Stimulated activated naive CD8-positive, alpha-beta T cell treated with anti-CD3 and anti-CD28 coated beads, Interleukin-15, amount 100 ng/mL, for 72 hours (primary cell): ENCODE data around the gene ARHGAP10.

Experiments
- ATAC-seq: fragments of 150-1000 bp; cut with Tn5 transposase; 2 replicates; pipeline ENCODE4 v1.10.0; 2021; ENCODE audit warnings: mild to moderate bottlenecking, moderate library complexity
- DNase-seq, 2 donors: peaks; one replicate each; pipeline ENCODE4 v3.0.0; 2021 to 2022
- H3K27ac Mint-ChIP-seq, 2 donors: one replicate each; pipeline ENCODE4 v1.8.0; 2022; ENCODE audit warnings: mild to moderate bottlenecking in 2 of 2, mixed read lengths in 2 of 2, moderate library complexity in 2 of 2
- H3K27me3 Mint-ChIP-seq: one replicate; pipeline ENCODE4 v1.8.0; 2022; ENCODE audit warnings: mixed read lengths
- H3K4me1 Mint-ChIP-seq: one replicate; pipeline ENCODE4 v1.8.0; 2022; ENCODE audit warnings: mild to moderate bottlenecking, mixed read lengths
- H3K4me3 Mint-ChIP-seq, 2 donors: one replicate each; pipeline ENCODE4 v1.8.0; 2022; ENCODE audit warnings: mild to moderate bottlenecking in 2 of 2, mixed read lengths in 2 of 2, moderate library complexity in 1 of 2
- H3K9me3 Mint-ChIP-seq, 2 donors: one replicate each; pipeline ENCODE4 v1.8.0; 2022; ENCODE audit warnings: mixed read lengths in 2 of 2

Gene ARHGAP10

GRCh38 chr4:148090503-148091476, 358.9 kb downstream of the ARHGAP10 start:
- peak; percentile 15 for ATAC-seq
- H3K27me3 Mint-ChIP-seq: no peaks in the 10 kb centered on the region
- H3K4me1 Mint-ChIP-seq: no peaks in the 10 kb centered on the region
- DNase-seq: no peak
- peaks cover 0 to 13% of the 10 kb centered on the region in 2 donors for H3K9me3 Mint-ChIP-seq
- H3K27ac Mint-ChIP-seq: no peak overlapping the region
- no peak overlapping the region for H3K4me3 Mint-ChIP-seq

GRCh38 chr4:148091896-148092295, 360.0 kb downstream of the ARHGAP10 start:
- H3K27me3 Mint-ChIP-seq: no peaks in the 10 kb centered on the region
- DNase-seq: no peak
- H3K4me3 Mint-ChIP-seq: no peak overlapping the region
- no peak overlapping the region for H3K27ac Mint-ChIP-seq
- ATAC-seq: no peak
- peaks cover 0 to 11% of the 10 kb centered on the region in 2 donors for H3K9me3 Mint-ChIP-seq
- peaks cover 4% of the 10 kb centered on the region for H3K4me1 Mint-ChIP-seq

- no peak for ATAC-seq
These were observed 360.6 kb downstream of the ARHGAP10 start for GRCh38 chr4:148092316-148093014.

GRCh38 chr4:148093065-148093464, 361.2 kb downstream of the ARHGAP10 start:
- no peak overlapping the region for H3K27ac Mint-ChIP-seq
- H3K27me3 Mint-ChIP-seq: no peaks in the 10 kb centered on the region
- no peak for DNase-seq
- H3K9me3 Mint-ChIP-seq: no peaks in the 10 kb centered on the region
- no peak for ATAC-seq
- H3K4me1 Mint-ChIP-seq: peaks cover 4% of the 10 kb centered on the region
- no peak overlapping the region for H3K4me3 Mint-ChIP-seq

More at GRCh38 chr4:148092316-148093014, 360.6 kb downstream of the ARHGAP10 start:
- Mint-ChIP-seq H3K4me3 (no peak overlapping the region), H3K27ac (no peak overlapping the region), H3K9me3 (peaks cover 0 to 6% of the 10 kb centered on the region in 2 donors), H3K4me1 (peaks cover 4% of the 10 kb centered on the region), H3K27me3 (no peaks in the 10 kb centered on the region)
- DNase-seq: no peak

- Mint-ChIP-seq H3K27me3 (no peaks in the 10 kb centered on the region), H3K27ac (no peak overlapping the region), H3K9me3 (no peaks in the 10 kb centered on the region), H3K4me3 (no peak overlapping the region), H3K4me1 (peaks cover 4% of the 10 kb centered on the region)
- ATAC-seq: no peak
- no peak for DNase-seq
These were observed 362.3 kb downstream of the ARHGAP10 start for GRCh38 chr4:148094149-148094548.

GRCh38 chr4:148095346-148095923, 363.5 kb downstream of the ARHGAP10 start:
- H3K4me1 Mint-ChIP-seq: peaks cover 4% of the 10 kb centered on the region
- no peaks in the 10 kb centered on the region for H3K27me3 Mint-ChIP-seq
- H3K9me3 Mint-ChIP-seq: no peaks in the 10 kb centered on the region
- H3K27ac Mint-ChIP-seq: no peak overlapping the region
- ATAC-seq: no peak
- no peak overlapping the region for H3K4me3 Mint-ChIP-seq
- DNase-seq: no peak

- Mint-ChIP-seq H3K27me3 (no peaks in the 10 kb centered on the region), H3K9me3 (no peaks in the 10 kb centered on the region), H3K4me3 (no peak overlapping the region), H3K27ac (peak overlapping the region; percentile 4 to 35), H3K4me1 (peaks cover 19% of the 10 kb centered on the region)
- no peak for ATAC-seq
- DNase-seq: no peak
These were observed 365.9 kb downstream of the ARHGAP10 start for GRCh38 chr4:148097801-148098200.

- no peaks in the 10 kb centered on the region for H3K27me3 Mint-ChIP-seq
- H3K27ac Mint-ChIP-seq: peak overlapping the region in 1 of 2 donors; percentile 63
- H3K4me1 Mint-ChIP-seq: peaks cover 27% of the 10 kb centered on the region
- ATAC-seq (peak; percentile 85), DNase-seq (peak in 1 of 2 donors; percentile 11)
- H3K4me3 Mint-ChIP-seq: no peak overlapping the region
- no peaks in the 10 kb centered on the region for H3K9me3 Mint-ChIP-seq
These were observed 369.3 kb downstream of the ARHGAP10 start for GRCh38 chr4:148101235-148101634.

GRCh38 chr4:148101790-148102189, 369.9 kb downstream of the ARHGAP10 start:
- ATAC-seq (no peak), DNase-seq (no peak)
- no peaks in the 10 kb centered on the region for H3K9me3 Mint-ChIP-seq
- peaks cover 27% of the 10 kb centered on the region for H3K4me1 Mint-ChIP-seq
- H3K4me3 Mint-ChIP-seq: no peak overlapping the region
- H3K27ac Mint-ChIP-seq: no peak overlapping the region
- no peaks in the 10 kb centered on the region for H3K27me3 Mint-ChIP-seq

GRCh38 chr4:148103597-148104355, 371.9 kb downstream of the ARHGAP10 start:
- peaks cover 27% of the 10 kb centered on the region for H3K4me1 Mint-ChIP-seq
- no peak overlapping the region for H3K4me3 Mint-ChIP-seq
- no peaks in the 10 kb centered on the region for H3K9me3 Mint-ChIP-seq
- ATAC-seq (no peak), DNase-seq (no peak)
- H3K27me3 Mint-ChIP-seq: no peaks in the 10 kb centered on the region
- H3K27ac Mint-ChIP-seq: peak overlapping the region in 1 of 2 donors; percentile 42

- no peaks in the 10 kb centered on the region for H3K9me3 Mint-ChIP-seq
- ATAC-seq (no peak), DNase-seq (no peak)
- H3K27me3 Mint-ChIP-seq: no peaks in the 10 kb centered on the region
- peaks cover 27% of the 10 kb centered on the region for H3K4me1 Mint-ChIP-seq
- H3K4me3 Mint-ChIP-seq: no peak overlapping the region
- no peak overlapping the region for H3K27ac Mint-ChIP-seq
These were observed 376.9 kb downstream of the ARHGAP10 start for GRCh38 chr4:148108766-148109165.

GRCh38 chr4:148109216-148109615, 377.3 kb downstream of the ARHGAP10 start:
- ATAC-seq (no peak), DNase-seq (no peak)
- peaks cover 23% of the 10 kb centered on the region for H3K4me1 Mint-ChIP-seq
- no peak overlapping the region for H3K27ac Mint-ChIP-seq
- H3K4me3 Mint-ChIP-seq: no peak overlapping the region
- no peaks in the 10 kb centered on the region for H3K9me3 Mint-ChIP-seq
- no peaks in the 10 kb centered on the region for H3K27me3 Mint-ChIP-seq

GRCh38 chr4:148110169-148110568, 378.3 kb downstream of the ARHGAP10 start:
- no peak overlapping the region for H3K27ac Mint-ChIP-seq
- DNase-seq: no peak
- no peak for ATAC-seq
- H3K9me3 Mint-ChIP-seq: no peaks in the 10 kb centered on the region
- H3K27me3 Mint-ChIP-seq: no peaks in the 10 kb centered on the region
- H3K4me3 Mint-ChIP-seq: no peak overlapping the region
- H3K4me1 Mint-ChIP-seq: peaks cover 21% of the 10 kb centered on the region

GRCh38 chr4:148112231-148112982, 380.5 kb downstream of the ARHGAP10 start:
- Mint-ChIP-seq H3K4me3 (peak overlapping the region in 1 of 2 donors; percentile 26), H3K9me3 (no peaks in the 10 kb centered on the region), H3K27me3 (no peaks in the 10 kb centered on the region), H3K4me1 (peaks cover 23% of the 10 kb centered on the region), H3K27ac (no peak overlapping the region)
- DNase-seq (no peak), ATAC-seq (peak; percentile 54)
